ENCODE data around the gene CKB.
"Not testable (repeated sequence)": the region's sequence is repeated elsewhere in the genome, so short reads cannot be mapped to it uniquely, and the experiment has no call there.

- not testable (repeated sequence) for TF ChIP-seq POLR2A (IDR thresholded peaks at IDR 0.05; ENCODE audit: low read depth, low read length); TAF1 (IDR thresholded peaks at IDR 0.05; ENCODE audit: borderline replicate concordance, low read depth, low read length)
Observed at GRCh38 chr14:103512180-103512579, 10.4 kb downstream of the CKB start.

All from GM12892 (cell line).